Activated CD8-positive, alpha-beta memory T cell treated with anti-CD3 and anti-CD28 coated beads, Interleukin-2, amount 50 U/mL, for 4 hours (primary cell): ENCODE data around the gene PLBD1.

Experiments
- DNase-seq: peaks from one replicate; pipeline ENCODE4 v3.0.0-alpha.2; 2020

The PLBD1 gene

GRCh38 chr12:14563046-14563445 lies 4.6 kb downstream of the PLBD1 start:
- DNase-seq: no peak

DNA sequence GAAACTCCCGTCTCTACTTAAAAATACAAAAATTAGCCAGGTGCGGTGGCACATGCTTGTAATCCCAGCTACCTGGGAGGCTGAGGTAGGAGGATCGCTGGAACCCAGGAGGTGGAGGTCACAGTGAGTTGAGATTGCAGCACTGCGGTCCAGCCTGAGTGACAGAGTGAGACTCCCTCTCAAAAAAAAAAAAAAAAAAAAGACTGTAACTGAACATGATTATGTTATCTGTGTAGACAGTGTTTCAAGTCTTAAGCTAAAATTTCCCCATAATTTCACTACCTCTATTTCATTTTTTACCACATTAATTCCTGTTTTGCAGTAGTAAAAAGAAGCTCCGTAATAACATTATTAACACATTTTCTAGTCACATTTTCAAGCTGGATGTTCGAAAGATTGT lies 5.4 kb downstream of the PLBD1 start:
- DNase-seq: no peak

- no peak for DNase-seq
Measured at GRCh38 chr12:14561677-14562238, 5.9 kb downstream of the PLBD1 start.

DNA sequence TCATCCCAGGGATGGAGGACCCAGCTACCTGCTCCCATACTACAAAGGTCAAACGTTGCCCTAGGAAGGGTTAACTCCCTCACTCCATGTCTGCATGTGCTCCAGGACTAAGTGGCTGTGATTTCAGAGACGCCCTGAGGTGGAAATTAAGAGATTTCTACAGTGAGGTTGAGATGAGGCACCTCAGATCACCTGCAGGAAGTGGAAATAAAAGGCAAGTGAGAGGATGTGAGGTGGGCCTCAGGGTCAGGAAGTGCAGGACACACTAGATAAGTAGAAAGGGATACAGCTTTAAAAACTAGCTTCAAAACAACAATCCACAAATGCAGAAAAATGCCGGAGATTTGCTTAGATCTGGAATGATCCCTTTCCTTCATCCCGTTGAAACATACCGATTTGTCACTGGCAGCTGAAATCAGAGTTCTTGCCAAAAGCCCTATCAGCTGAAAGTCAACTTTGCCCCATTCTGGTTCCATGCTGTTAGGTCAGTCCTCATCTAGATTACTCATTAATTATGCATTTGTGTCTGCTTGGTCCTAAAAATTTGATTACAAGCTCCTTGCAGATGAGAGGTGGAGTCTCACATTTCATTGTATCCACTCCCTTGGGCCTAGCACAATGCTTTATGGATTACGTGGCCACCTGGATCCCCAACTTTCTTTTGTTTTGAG lies 6.6 kb downstream of the PLBD1 start:
- DNase-seq: no peak

DNA sequence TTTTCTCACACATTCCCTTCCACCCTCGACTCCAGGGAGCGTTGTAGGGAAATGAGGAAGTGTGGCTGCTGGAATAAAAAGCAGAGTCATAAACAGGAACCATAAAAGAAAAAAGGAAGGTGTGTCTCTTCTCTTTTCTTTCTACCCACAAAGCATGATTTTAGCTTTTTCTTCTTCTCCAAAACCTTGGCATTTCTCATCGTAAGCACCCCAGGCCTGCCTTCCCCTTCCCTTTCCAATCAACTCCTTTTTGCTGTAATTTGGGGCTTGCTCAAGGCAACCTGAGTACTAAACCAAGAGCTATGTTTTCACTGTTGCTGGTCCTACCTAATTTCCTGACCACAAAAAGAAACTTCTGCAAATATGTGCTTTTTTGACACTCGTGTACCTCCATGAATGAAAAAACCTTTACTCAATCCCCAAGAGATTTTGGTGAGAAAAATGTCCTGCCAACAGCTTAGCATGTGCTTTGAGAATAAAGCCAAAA lies 9.2 kb downstream of the PLBD1 start:
- DNase-seq: no peak

DNA sequence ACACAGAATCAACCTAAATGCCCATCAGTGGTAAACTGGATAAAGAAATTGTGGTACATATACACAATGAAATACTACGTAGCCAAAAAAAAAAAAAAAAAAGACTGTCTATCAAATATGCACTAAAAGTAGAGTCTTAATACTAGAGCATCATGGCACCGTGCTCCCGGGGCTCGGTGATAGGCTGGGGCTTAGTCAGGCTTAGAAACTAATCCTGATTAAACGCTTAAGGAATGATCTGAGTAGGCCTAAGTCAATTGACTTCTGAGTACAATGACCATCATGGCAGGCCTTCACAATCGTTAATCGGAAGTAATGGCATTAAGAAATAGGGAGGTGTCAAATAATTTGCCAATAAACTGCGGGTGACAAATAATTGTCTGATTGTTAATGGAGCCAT lies 9.7 kb downstream of the PLBD1 start:
- DNase-seq: no peak

GRCh38 chr12:14554281-14555007 lies 13.2 kb downstream of the PLBD1 start:
- no peak for DNase-seq

- DNase-seq: no peak
Measured at GRCh38 chr12:14548609-14549008, 19.1 kb downstream of the PLBD1 start.

DNA sequence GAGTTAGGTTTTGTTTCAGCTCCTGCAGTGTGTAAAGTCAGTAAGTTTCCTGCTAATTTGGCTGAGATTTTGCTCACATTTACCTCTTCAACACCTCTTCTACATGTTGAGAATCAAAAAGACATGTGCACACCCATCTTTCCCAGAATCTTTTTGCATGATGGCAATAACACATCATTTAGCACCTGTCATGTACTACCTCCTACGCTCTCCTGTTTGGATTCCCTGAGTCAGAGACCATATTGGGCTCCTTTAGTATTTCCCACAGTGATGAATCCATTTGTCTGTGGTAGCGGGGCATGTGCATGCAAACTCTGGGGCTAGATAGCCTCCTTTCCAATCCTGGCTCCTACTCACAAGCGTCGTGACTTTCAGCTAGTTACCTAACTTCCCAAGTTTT lies 20.1 kb downstream of the PLBD1 start:
- no peak for DNase-seq

- no peak for DNase-seq
Measured at GRCh38 chr12:14545144-14546124, 22.2 kb downstream of the PLBD1 start.

DNA sequence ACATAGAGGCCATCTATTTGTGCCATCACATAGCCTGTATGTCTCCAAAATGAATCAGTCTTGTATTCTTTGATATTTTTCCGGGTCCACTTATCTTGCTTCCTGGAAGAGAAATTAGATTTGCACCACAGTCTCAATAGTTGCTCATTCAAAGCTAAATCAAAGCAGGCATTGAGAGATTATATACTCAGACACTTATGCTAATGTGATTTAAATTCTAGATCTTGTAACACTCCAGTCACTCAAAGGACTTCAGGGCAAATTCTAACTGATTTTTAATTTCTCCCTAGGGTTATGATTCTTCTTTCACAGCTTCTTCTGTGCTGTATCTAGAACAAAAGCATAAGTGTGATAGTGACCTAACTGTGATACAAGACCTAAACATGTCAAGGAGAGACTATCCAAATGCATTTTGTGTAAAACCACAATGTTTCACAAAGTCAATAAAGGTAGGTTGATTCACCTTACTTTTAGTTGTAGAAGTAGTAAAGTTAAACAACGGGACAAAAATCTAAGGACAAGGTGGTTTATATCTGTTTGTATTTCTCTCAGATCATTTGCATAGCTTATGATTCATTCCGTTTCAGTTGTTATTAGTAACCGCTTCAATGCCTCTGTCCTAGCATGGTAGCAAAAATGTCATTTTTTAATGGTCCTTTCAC lies 26.8 kb downstream of the PLBD1 start:
- no peak for DNase-seq

DNA sequence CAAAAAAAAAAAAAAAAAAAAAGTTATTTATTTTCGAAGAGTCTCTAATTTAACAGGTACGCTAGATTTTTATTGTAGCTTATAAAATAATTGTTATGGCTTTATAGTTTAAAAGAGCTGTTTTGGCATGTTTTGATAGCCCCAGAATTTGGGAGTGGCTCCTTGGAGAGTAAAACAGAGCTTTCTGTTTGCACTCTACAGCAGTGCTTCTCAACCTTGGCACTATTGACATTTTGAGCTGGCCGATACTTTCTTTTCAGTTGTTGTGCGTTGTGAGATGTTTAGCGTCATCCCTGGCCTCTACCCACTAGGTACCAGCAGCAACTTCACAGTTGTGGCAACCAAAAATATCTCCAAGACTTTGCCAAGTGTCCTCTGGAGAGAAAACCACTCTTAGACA lies 30.6 kb downstream of the PLBD1 start:
- DNase-seq: no peak

- no peak for DNase-seq
Measured at GRCh38 chr12:14532152-14532551, 35.5 kb downstream of the PLBD1 start.

GRCh38 chr12:14525964-14526363 lies 41.7 kb downstream of the PLBD1 start:
- DNase-seq: no peak

GRCh38 chr12:14521822-14522221 lies 45.9 kb downstream of the PLBD1 start:
- DNase-seq: no peak

DNA sequence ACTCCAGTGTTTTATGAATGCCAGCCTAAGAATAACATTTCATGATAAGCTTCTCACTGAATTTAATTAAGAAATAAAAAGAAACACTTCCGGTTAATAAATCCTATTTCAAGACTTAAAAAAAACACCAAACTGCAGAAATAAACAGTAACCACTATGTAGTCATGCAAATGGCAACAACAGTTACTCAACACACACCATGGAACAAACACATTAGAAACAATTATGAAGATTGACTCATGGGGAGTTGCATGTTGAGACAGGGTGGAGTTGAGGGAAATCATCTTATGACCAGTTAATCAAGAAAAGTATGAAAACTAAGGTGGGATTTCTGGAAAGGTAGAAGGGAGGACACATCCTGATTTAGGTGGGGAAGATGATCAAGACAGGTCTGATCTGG lies 52.7 kb downstream of the PLBD1 start:
- no peak for DNase-seq

DNA sequence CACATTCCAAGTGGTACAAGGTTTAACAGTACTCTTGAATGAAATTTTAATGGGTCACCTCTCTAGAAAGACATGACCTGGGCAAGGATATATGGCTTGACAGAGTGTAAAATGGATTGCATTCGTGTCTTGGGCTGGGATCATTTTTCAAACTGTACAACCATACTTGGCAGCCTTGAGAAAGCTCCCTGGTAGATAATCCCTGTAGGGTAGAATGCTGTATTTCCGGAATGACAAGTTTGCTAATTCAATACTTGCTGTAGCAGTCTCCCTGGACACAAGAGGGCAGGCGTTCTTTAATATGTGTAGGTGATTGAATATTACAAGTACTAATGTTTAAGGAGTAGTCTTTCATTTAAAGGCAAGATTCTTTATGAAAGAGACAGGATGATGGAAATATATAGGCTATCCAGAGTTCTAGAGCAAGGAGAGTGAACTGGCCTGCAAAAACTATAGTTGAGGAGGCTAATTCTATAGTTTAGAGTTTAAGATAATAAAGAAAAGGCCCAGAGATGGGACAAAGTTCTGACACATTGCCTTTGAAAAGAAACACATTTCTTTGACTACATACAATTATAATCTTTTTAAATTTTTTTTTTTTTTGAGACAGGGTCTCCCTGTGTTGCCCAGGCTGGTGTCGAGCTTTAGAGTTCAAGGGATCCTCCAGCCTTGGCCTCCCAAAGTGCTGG lies 53.4 kb downstream of the PLBD1 start:
- DNase-seq: no peak

- no peak for DNase-seq
Measured at GRCh38 chr12:14510574-14510973, 57.1 kb downstream of the PLBD1 start.

GRCh38 chr12:14505626-14506596 lies 61.8 kb downstream of the PLBD1 start:
- no peak for DNase-seq

DNA sequence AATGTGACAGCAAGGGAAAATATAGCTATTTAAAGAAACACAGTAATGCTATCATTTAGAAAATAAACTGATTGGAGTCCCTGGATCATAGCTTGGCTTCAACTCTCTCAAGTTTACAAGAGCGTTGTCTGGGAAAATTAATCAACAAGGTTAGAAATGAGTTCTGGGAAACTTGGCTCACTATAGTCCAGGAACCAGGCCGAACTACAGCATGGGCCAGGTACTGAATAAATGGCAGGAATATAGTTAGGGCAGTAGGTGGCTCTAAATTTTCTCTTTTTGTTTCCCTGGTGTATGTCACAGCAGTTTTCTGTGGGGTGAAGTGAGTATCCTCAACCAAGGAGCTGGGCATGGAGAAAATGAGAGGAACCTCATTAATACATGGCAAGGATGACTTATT lies 72.4 kb downstream of the PLBD1 start:
- DNase-seq: no peak

DNA sequence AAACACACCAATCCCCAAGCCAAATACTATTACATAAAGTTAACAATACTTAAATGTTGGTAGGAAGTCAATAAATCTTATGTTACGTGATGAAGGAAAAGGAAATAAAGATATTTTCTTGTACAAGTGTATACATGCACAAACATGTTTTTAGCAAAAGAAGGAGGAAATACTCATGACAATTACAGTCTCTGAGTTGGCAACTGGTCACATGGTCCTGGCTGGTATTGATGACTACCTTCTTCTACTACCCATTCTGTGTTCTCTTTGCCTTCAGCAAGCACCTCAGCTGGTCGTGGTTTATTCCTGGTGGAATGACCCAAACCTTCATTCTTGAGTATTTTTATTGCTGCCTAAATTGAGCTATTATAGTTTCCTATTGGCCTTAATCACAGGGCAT lies 84.8 kb downstream of the PLBD1 start:
- no peak for DNase-seq
